CD8-positive, alpha-beta memory T cell (primary cell): ENCODE data around the gene MAPKAPK2. TPM values are rescaled to one million over a fixed set of nuclear protein-coding genes. Genes with fewer than 3 reads are reported as not detected.

ENCODE experiments used
- CTCF ChIA-PET: fragments of 350-600 bp; sonication (Branson Sonifier 250); formaldehyde crosslinking; loops from one replicate; lab custom pipeline; 2021; ENCODE audit warnings: antibody characterized with exemption; lab: Charles Lee
- POLR2A ChIA-PET: fragments of 350-600 bp; sonication (Branson Sonifier 250); formaldehyde crosslinking; loops from one replicate; lab custom pipeline; 2021; ENCODE audit warnings: antibody characterized with exemption; lab: Charles Lee
- DNase-seq, 5 donors: peaks; one replicate each; pipeline versions ENCODE4 v3.0.0 to v3.0.0-alpha.2; 2020 to 2022; ENCODE audit warnings: mixed read lengths in 1 of 5
- H3K27ac ChIP-seq: one replicate; pipeline ENCODE4 v1.7.0; 2013; ENCODE audit warnings: low read depth, mild to moderate bottlenecking, low read length, moderate library complexity
- H3K27me3 ChIP-seq: 2 replicates; pipeline ENCODE4 v1.7.0; 2013; ENCODE audit warnings: low read length, mild to moderate bottlenecking; ENCODE audit not compliant: insufficient read depth, poor library complexity, severe bottlenecking
- H3K36me3 ChIP-seq: 2 replicates; pipeline ENCODE4 v1.7.0; 2013; ENCODE audit warnings: mild to moderate bottlenecking, low read length, moderate library complexity; ENCODE audit not compliant: insufficient read depth
- H3K4me1 ChIP-seq: 2 replicates; pipeline ENCODE4 v1.7.0; 2013; ENCODE audit warnings: mild to moderate bottlenecking, low read length, moderate library complexity; ENCODE audit not compliant: insufficient read depth
- H3K4me3 ChIP-seq: 2 replicates; pipeline ENCODE4 v1.7.0; 2013; ENCODE audit warnings: mild to moderate bottlenecking, low read length
- H3K9me3 ChIP-seq: 2 replicates; pipeline ENCODE4 v1.7.0; 2013; ENCODE audit warnings: mild to moderate bottlenecking, low read length
- H3K27ac Mint-ChIP-seq, 8 donors: one replicate each; pipeline ENCODE4 v1.8.0; 2020 to 2021; ENCODE audit warnings: mixed read lengths in 8 of 8, mild to moderate bottlenecking in 6 of 8, inconsistent platforms in 3 of 8, moderate library complexity in 3 of 8
- H3K27me3 Mint-ChIP-seq, 2 donors: one replicate each; pipeline ENCODE4 v1.8.0; 2020 to 2021; ENCODE audit warnings: mixed read lengths in 2 of 2, mild to moderate bottlenecking in 1 of 2, moderate library complexity in 1 of 2
- H3K36me3 Mint-ChIP-seq, 3 donors: one replicate each; pipeline ENCODE4 v1.8.0; 2020 to 2021; ENCODE audit warnings: mixed read lengths in 3 of 3, inconsistent platforms in 1 of 3, mild to moderate bottlenecking in 1 of 3
- H3K4me1 Mint-ChIP-seq, 3 donors: one replicate each; pipeline ENCODE4 v1.8.0; 2020 to 2021; ENCODE audit warnings: mixed read lengths in 3 of 3, inconsistent platforms in 1 of 3, mild to moderate bottlenecking in 1 of 3
- H3K4me3 Mint-ChIP-seq, 7 donors: one replicate each; pipeline ENCODE4 v1.8.0; 2020 to 2021; ENCODE audit warnings: mixed read lengths in 7 of 7, mild to moderate bottlenecking in 6 of 7, moderate library complexity in 4 of 7, inconsistent platforms in 2 of 7
- H3K9me3 Mint-ChIP-seq, 5 donors: one replicate each; pipeline ENCODE4 v1.8.0; 2020 to 2022; ENCODE audit warnings: mixed read lengths in 5 of 5, mild to moderate bottlenecking in 3 of 5, moderate library complexity in 2 of 5, inconsistent platforms in 1 of 5
- polyA plus RNA-seq: library from polyadenylated mRNA; unstranded; fragments of 300-500 nt; fragmentation: Illumina TruSeq; gene quantifications from one replicate; pipeline ENCODE4 v1.2.3, GENCODE V29; 2021
- total RNA-seq, 2 experiments: library from RNA; stranded (reverse); gene quantifications; one replicate each; pipeline ENCODE4 v1.2.3, GENCODE V29; 2021

The MAPKAPK2 gene
- total and polyA plus RNA-seq, 3 experiments from 2014 or later, result 5.0 to 79.1 (median 78.4) TPM

DNA sequence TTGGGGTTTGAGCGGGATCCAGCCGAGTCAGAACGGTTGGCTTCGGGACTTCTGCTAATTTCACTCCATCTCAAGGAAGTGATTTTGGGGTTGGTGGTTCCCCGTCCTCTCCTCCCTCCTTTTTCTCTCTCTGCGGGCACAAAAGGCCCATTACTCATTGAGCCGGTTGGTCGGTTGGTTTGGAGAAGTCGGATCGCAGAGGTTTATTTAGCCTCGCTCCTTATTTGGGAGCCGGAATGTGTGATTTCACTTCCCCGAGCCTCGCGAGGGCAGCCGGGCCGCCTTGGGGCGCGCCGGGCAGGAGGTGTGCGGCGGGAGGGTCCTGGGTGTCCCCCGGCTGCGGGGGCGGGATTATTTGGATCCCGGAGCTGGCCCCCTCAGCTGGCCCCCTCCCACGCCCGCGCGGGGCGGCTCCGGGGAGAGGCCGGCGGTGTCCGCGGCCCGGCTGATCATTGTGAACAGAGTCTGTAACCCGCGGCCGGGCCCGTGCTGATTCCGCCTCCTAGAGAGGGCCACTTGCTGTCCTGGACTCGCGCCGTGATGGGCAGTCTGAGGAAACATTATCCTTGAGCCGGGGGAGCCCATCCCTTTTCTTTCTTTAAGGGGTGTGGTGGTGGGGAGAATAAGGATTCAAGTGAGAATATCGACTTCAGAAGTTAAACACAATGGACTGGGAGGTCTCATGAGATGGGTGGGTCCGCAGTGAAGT, 1.2 kb downstream of the MAPKAPK2 start:
- Mint-ChIP-seq H3K36me3 (peaks cover 0 to 26% (median 2%) of the 10 kb centered on the region in 3 donors), H3K27me3 (peaks cover 3 to 4% of the 10 kb centered on the region in 2 donors), H3K27ac (peak overlapping the region; percentile 98 to 100 (median 100)), H3K4me3 (peak overlapping the region; percentile 99 to 100 (median 100)), H3K9me3 (no peaks in the 10 kb centered on the region), H3K4me1 (peaks cover 50 to 56% (median 53%) of the 10 kb centered on the region in 3 donors)
- POLR2A ChIA-PET, result interaction anchor here (0.7 to 1.0 kb wide), 2 partner anchors 30 to 39 kb away, joined by 3 to 4 read pairs; no protein-coding TSS in a partner anchor
- Histone ChIP-seq H3K9me3 (no peaks in the 10 kb centered on the region), H3K27me3 (no peaks in the 10 kb centered on the region), H3K27ac (peak overlapping the region; percentile 85), H3K36me3 (no peaks in the 10 kb centered on the region), H3K4me3 (peak overlapping the region; percentile 83), H3K4me1 (peaks cover 52% of the 10 kb centered on the region)
- CTCF ChIA-PET, result no interaction called here
- DNase-seq, result peak in 4 of 5 donors; percentile 34 to 67 (median 50)

DNA sequence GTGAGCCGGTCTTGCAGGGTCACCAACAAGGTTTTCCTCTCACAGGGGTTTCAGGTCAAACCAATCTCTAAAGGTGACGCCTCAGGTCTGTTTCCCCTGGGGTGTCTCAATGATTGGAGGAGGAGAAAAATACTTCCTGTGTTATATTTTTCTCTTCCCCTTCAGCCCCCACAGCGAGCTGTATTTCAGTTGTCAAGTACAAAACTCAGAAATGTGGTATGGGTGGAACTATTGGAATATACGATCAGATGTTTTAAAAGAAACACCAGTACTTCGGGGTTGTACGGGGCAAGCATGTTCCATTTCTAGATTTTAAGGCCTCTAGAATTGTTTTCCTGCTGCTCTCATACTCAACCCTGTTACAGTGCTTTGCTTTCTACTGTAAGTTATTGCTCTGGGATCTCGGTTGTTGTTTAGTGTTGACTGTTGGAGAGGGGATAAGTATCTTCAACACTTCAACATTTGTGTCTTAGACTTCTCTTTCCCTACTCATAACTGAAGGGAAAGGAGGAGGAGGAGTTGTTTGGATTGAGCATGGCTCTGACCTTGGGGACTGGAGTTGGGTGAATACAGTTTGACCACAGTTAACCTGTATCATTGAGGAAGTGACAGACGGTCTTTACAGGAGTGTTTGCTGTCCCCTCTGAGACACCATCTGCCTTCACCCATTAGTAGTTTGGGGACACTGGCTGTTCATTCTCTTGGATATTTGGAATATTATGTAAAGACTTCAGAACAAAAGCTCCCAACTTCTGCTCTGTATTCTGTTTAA, 2.0 kb downstream of the MAPKAPK2 start:
- Histone ChIP-seq H3K9me3 (no peaks in the 10 kb centered on the region), H3K27ac (peak overlapping the region; percentile 85), H3K4me3 (peak overlapping the region; percentile 83), H3K36me3 (no peaks in the 10 kb centered on the region), H3K4me1 (peaks cover 57% of the 10 kb centered on the region), H3K27me3 (no peaks in the 10 kb centered on the region)
- CTCF ChIA-PET, result interaction anchor here (3.0 kb wide), 1 partner anchor 29 kb away, joined by 6 read pairs; no protein-coding TSS in a partner anchor
- POLR2A ChIA-PET, result no interaction called here
- H3K36me3 Mint-ChIP-seq, result peaks cover 0 to 28% (median 2%) of the 10 kb centered on the region in 3 donors
- H3K4me1 Mint-ChIP-seq, result peaks cover 58 to 63% (median 61%) of the 10 kb centered on the region in 3 donors
- peak overlapping the region; percentile 98 to 100 (median 100) for H3K27ac Mint-ChIP-seq
- DNase-seq, result peak; percentile 15 to 57 (median 49)
- no peaks in the 10 kb centered on the region for H3K9me3 Mint-ChIP-seq
- peak overlapping the region; percentile 99 to 100 (median 100) for H3K4me3 Mint-ChIP-seq
- H3K27me3 Mint-ChIP-seq, result peaks cover 0 to 3% of the 10 kb centered on the region in 2 donors

DNA sequence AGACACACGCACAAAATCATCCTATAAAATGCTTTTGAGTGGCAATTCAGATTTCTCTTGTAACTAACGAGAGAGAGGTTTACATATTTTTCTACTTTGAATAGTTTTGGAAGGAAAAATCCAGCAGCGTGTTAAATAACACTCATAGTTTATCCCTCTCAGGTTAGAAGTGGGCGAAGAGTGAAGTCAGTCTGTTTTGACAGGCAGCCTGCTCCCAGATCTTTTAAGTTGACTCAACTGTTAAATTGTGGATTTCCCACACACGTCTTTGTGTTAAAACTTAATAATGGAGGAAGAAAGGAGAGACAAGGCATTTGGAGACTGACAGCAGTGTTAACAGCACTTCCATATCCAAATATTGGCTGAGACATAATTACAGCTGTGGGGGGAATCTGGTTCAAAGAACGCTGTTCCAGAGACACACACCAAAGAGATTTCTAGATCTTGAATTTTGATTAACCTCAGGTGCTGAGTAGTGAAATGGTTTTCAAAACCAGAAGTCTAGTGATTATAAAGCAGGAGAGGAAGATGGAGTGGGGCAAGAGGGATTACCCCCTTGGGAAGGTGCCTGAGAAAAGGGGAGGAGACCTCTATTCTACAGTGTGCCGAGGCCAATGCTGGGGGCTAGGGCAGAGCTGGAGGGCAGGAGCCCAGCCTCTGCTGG, 2.7 kb downstream of the MAPKAPK2 start:
- H3K27ac Mint-ChIP-seq, result peak overlapping the region; percentile 98 to 100 (median 100)

DNA sequence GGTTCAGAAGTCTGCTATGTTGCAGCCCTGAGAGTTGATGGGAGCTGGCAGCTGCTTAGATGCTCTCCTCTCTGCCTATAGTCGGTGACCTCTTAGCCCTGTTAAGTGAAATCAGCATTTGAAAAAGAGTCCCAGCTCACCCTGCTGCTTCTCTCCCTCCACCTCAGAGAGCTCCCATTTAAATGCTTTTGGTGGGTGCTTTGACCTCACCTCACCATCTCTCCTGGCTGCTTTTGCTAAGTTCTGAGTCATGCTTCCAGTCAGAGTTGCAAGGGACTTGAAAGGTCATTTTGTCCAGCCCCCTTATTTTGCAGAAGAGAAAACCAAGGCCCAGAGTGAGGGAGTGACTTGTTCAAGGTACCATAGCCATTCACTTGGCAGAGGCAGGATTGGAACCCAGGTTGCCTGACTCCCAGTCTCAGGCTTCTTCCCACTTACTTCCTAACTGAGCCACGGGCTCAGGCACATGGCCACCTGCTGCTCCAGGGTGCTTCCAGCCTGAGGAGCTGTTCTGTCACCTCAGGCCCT, 3.3 kb downstream of the MAPKAPK2 start:
- Histone ChIP-seq H3K36me3 (no peaks in the 10 kb centered on the region), H3K4me1 (peaks cover 69% of the 10 kb centered on the region), H3K9me3 (no peaks in the 10 kb centered on the region), H3K4me3 (no peak overlapping the region), H3K27me3 (no peaks in the 10 kb centered on the region), H3K27ac (no peak overlapping the region)
- Mint-ChIP-seq H3K4me1 (peaks cover 71 to 76% (median 74%) of the 10 kb centered on the region in 3 donors), H3K36me3 (peaks cover 0 to 39% (median 2%) of the 10 kb centered on the region in 3 donors), H3K27me3 (peaks cover 0 to 3% of the 10 kb centered on the region in 2 donors), H3K27ac (peak overlapping the region in 6 of 8 donors; percentile 4 to 100 (median 100)), H3K4me3 (peak overlapping the region; percentile 7 to 100 (median 99)), H3K9me3 (no peaks in the 10 kb centered on the region)
- CTCF ChIA-PET, result interaction anchor here (1.2 to 3.0 kb wide), 5 partner anchors 9 to 181 kb away, joined by 4 to 6 read pairs (median 4); partner anchors contain the start of gene RASSF5
- DNase-seq, result no peak
- POLR2A ChIA-PET, result interaction anchor here (0.5 kb wide), 1 partner anchor 42 kb away, joined by 4 read pairs; no protein-coding TSS in a partner anchor

More for the DNA sequence above, 2.7 kb downstream of the MAPKAPK2 start:
- Histone ChIP-seq H3K9me3 (no peaks in the 10 kb centered on the region), H3K27ac (peak overlapping the region; percentile 85), H3K36me3 (no peaks in the 10 kb centered on the region), H3K4me3 (no peak overlapping the region), H3K4me1 (peaks cover 64% of the 10 kb centered on the region), H3K27me3 (no peaks in the 10 kb centered on the region)
- H3K4me3 Mint-ChIP-seq, result peak overlapping the region; percentile 99 to 100 (median 100)
- peaks cover 65 to 71% (median 68%) of the 10 kb centered on the region in 3 donors for H3K4me1 Mint-ChIP-seq
- H3K9me3 Mint-ChIP-seq, result no peaks in the 10 kb centered on the region
- H3K27me3 Mint-ChIP-seq, result peaks cover 0 to 3% of the 10 kb centered on the region in 2 donors
- DNase-seq, result no peak
- ChIA-PET CTCF (interaction anchor here (3.0 kb wide), 1 partner anchor 28 kb away, joined by 6 read pairs; no protein-coding TSS in a partner anchor), POLR2A (no interaction called here)
- peaks cover 0 to 34% (median 2%) of the 10 kb centered on the region in 3 donors for H3K36me3 Mint-ChIP-seq

DNA sequence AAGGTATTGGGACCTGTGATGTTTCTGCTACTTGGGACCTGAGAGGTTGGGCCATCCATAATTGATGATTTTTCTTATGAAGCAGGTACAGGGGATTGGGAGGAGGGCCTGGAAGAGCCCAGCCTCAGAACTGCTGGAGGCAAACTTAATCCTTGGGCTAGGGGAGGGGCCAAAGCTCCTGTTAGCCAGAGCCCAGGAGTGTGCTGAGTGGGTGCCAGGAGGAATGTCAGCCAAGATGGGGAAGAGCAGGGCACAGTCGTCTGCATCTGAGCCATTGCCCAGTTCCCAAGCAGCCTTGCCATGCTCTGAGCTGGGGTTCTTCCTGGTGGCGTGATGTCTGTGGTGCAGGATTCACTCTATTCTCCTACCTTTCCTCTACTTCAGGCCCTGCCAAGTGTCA, 5.8 kb downstream of the MAPKAPK2 start:
- Mint-ChIP-seq H3K27me3 (no peaks in the 10 kb centered on the region), H3K27ac (peak overlapping the region; percentile 8 to 100 (median 59)), H3K9me3 (no peaks in the 10 kb centered on the region), H3K4me1 (peaks cover 86 to 93% (median 90%) of the 10 kb centered on the region in 3 donors), H3K4me3 (peak overlapping the region in 3 of 7 donors; percentile 6 to 44 (median 30)), H3K36me3 (peaks cover 0 to 61% (median 2%) of the 10 kb centered on the region in 3 donors)
- no peak overlapping the region for H3K27ac ChIP-seq
- no peaks in the 10 kb centered on the region for H3K27me3 ChIP-seq
- ChIA-PET CTCF (interaction anchor here (0.6 to 2.0 kb wide), 7 partner anchors 11 to 145 kb away, joined by 3 to 7 read pairs (median 3); no protein-coding TSS in a partner anchor), POLR2A (no interaction called here)
- H3K4me1 ChIP-seq, result peaks cover 59% of the 10 kb centered on the region
- no peaks in the 10 kb centered on the region for H3K36me3 ChIP-seq
- H3K4me3 ChIP-seq, result no peak overlapping the region
- no peaks in the 10 kb centered on the region for H3K9me3 ChIP-seq
- no peak for DNase-seq

DNA sequence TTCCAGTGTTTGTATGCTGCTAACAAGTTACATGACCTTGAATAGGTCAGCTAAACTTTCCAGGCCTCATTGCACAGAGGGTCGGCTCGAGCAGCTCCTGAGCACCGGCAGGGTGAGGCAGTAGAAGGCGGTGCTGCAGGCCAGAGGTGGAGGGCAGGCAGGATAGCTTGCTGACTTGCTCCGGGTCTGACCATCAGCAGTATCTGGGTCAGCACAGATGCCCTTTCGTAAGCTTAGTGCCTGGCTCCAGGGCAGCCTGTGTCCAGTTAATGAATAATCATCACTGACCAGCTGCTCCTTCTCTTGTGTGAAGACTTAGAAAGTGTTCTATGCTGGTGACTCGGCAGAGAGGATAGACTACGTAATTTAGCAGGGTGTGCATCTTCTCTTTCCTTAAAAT, 6.9 kb downstream of the MAPKAPK2 start:
- ChIA-PET POLR2A (no interaction called here), CTCF (interaction anchor here (1.2 to 2.0 kb wide), 5 partner anchors 8 to 35 kb away, joined by 3 to 7 read pairs (median 4); no protein-coding TSS in a partner anchor)
- Histone ChIP-seq H3K36me3 (no peaks in the 10 kb centered on the region), H3K27ac (no peak overlapping the region), H3K4me1 (peaks cover 58% of the 10 kb centered on the region), H3K4me3 (no peak overlapping the region), H3K9me3 (no peaks in the 10 kb centered on the region), H3K27me3 (no peaks in the 10 kb centered on the region)
- Mint-ChIP-seq H3K4me1 (peaks cover 90 to 98% (median 95%) of the 10 kb centered on the region in 3 donors), H3K27me3 (no peaks in the 10 kb centered on the region), H3K36me3 (peaks cover 0 to 63% (median 5%) of the 10 kb centered on the region in 3 donors), H3K9me3 (no peaks in the 10 kb centered on the region), H3K27ac (peak overlapping the region in 6 of 8 donors; percentile 9 to 100 (median 32)), H3K4me3 (peak overlapping the region in 5 of 7 donors; percentile 16 to 57 (median 29))
- no peak for DNase-seq

DNA sequence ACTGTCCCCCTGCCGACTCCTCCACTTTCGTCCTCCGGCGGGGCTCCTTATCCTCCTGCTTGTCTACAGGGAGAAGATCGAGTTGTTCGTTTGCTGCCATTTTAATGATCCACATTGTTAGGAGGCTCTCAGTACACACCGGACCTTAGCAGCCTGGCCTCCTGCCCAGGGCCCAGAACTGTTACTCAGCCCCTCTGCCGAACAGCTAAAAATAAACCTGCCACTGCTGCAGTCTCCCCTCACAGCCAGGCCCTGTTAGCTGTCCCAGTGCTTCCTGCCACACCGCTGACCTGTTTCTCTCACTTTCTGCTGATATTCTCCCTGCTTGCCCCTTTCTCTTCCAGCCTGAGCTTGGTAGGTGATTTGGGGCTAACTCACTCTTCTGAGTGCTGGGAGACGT, 8.3 kb downstream of the MAPKAPK2 start:
- Mint-ChIP-seq H3K4me1 (peaks cover 91 to 98% (median 95%) of the 10 kb centered on the region in 3 donors), H3K27ac (peak overlapping the region in 6 of 8 donors; percentile 18 to 77 (median 58)), H3K9me3 (no peaks in the 10 kb centered on the region), H3K27me3 (no peaks in the 10 kb centered on the region), H3K4me3 (peak overlapping the region in 4 of 7 donors; percentile 13 to 67 (median 47)), H3K36me3 (peaks cover 0 to 72% (median 5%) of the 10 kb centered on the region in 3 donors)
- no peaks in the 10 kb centered on the region for H3K9me3 ChIP-seq
- DNase-seq, result no peak
- POLR2A ChIA-PET, result no interaction called here
- H3K27me3 ChIP-seq, result no peaks in the 10 kb centered on the region
- CTCF ChIA-PET, result interaction anchor here (0.9 to 1.7 kb wide), 3 partner anchors 9 to 219 kb away, joined by 4 read pairs; no protein-coding TSS in a partner anchor
- H3K4me3 ChIP-seq, result no peak overlapping the region
- peaks cover 6% of the 10 kb centered on the region for H3K36me3 ChIP-seq
- H3K4me1 ChIP-seq, result peaks cover 50% of the 10 kb centered on the region
- H3K27ac ChIP-seq, result no peak overlapping the region
